Measurements from ENCODE around the gene MPZ.
"Not testable (repeated sequence)": the region's sequence is repeated elsewhere in the genome, so short reads cannot be mapped to it uniquely, and the experiment has no call there.

The MPZ gene

DNA sequence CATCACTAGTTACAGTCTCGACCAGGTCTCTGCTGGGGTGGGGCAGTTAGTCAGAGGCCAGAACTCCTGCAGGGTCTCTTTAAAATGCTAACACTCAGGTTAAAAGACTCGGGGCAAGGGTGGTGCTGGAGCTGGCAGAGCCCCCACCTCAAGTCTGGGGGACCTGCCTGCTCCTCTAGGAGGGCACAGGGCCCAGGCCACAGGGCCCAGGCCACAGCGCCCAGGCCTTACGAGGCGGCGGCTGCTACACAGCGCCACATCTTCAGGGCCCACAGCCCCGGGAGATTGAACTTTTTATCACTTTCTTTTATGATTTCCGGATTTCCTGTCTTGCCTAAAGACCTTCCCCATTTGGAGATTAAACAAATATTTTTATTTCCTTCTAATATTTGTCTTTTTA lies 10.4 kb downstream of the MPZ start:
- no peak for DNase-seq

DNA sequence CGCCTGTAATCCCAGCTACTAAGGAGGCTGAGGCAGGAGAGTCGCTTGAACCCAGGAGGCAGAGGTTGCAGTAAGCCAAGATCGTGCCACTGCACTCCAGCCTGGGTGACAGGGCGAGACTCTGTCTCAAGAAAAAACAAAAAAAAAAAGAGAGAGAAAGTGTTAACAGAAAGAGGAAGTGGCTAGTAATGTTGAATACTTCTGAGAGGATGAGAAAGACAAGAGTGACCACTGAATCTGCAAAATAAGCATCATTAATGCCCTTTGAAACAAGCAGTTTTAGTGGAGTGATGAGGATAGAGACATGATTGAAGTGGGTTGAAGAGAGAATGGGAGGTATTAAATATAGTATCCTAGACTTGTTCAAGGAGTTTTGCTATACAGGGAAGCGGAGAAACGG lies 11.7 kb downstream of the MPZ start:
- no peak for DNase-seq

DNA sequence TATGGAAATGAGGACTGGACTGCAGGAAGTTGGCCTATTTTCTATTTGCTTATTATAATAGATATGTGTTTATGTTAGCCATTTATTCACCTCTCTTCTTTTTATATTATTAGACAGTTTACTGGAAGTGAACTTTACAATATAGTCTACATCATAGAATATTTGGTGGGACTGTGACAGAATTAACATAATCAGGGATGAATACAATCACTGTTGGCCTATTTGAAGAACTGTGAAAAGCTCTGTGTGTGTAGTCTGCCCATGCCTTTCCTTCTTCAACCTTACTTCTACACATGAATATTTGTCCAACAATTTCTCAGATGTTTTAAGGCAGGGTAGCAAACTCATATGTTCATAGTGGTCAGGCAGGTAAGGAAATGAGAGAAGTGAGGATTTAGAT lies 12.4 kb downstream of the MPZ start:
- no peak for DNase-seq

DNA sequence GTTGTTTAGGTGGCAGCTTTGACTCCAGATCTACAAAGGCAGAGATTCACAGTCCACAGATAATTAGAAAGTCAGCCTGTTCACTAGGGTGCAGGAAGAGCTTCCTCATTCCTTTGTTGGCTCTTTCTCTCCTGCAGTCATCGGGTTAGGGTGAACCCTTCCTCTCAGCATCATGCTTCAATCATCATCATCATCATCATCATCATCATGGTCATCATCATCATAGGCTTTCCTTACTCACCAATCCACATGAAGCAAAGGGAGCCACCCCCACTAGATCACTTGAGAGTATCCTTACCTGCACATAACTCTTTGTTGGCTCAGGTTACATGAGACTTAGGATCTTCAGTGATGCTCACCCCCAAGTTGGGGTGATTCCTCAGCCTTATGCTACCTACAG lies 19.0 kb downstream of the MPZ start:
- DNase-seq, result no peak

DNA sequence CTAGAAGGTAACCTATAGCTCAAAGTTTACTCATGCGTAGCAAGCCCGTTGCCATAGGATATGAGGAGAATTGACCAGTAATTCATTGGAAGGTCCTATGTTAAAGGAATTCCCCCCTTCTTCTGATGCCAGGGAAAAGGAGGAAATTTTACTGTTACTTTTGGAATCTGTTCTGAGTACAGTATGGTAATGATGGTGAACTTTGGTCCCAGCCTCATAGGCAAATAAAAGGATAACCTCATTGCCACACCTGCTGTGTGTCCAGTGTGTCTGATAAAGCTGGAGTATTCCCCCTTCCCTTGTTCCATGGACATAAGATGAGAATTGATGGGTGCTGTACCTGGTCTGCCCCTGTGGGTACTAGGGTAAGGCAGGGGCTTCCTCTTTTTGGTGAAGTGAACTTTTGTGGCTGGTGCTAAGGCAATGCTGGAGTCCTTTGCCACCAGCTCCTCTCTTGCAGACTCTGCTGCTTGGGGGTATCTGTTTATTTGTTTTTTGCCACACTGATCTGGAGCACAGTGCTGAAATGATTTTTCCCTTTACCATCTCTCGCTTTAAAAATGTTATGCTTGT lies 22.2 kb downstream of the MPZ start:
- DNase-seq, result no peak

DNA sequence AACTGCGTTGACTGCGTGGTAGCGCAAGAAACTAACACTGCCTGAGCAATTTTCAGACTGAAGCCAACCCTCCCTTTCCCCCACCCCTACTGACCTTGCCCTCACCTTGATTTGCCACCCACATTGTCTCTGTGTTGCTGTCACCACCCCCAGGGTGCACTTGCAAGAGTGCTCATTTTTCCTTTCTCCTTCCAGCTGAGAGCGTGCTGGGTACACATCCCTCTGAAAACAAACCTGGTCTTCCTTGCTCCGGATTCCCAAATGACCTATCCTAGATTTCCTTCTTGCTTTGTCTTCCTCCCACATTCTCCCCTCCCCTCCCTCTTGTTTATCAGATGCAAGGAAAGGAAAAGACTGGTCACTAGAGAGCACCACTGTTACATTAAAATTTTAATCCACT lies 24.2 kb downstream of the MPZ start:
- DNase-seq, result no peak

DNA sequence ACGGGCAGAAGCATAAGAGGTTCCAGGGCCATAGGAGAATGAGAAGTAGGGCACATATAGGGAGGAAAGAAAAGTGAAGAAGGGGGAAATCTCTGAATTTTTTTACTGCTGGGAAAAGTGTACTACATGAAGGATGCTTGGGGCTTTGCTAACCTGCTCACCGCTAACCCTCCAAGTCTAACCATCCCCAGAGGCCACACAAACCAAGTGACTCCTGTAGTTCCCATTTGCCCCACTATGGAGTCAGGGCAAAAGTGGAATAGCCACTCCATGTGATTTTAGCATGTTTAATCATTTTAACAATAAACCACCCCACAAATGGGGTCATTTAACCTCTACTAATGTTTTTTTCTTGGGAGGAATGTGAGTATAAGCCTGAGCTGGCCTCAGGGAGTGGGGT lies 24.7 kb downstream of the MPZ start:
- no peak for DNase-seq

DNA sequence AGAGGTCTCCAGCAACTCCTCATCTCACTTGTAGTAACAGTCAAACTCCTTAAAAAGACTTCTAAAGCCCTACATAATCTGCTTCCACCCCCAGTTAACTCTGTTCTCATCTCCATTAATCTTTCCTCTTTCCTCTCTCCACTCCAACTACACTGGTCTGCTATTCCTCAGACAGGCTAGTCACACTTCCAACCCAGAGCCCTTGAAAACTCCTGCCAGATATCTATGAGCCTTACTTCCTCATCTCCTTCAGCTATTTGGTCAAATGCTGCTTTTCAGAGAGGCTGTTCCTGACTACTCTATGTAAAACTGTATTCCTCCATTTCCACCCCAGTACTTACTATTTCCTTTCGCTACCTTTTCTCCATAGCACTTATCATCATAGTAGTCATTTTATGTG lies 26.8 kb downstream of the MPZ start:
- DNase-seq, result no peak

DNA sequence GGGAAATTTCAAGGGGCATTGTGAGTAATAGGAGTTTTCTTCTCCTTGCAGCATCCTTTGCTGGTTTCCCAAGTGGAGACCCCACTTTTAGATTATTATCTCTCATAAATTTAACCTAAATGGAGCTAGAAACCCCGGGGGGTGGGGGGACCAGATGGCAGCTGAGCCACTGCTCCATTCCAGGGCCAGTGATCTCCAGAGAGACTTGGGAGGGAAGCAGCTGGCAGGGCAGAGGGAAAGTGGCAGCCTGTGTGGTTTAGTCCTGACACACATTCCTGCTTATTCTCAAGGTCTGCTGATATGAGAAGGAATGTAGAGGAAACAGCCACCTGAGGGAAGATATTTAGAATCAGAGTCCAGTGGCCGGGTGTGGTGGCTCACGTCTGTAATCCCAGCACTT lies 34.9 kb downstream of the MPZ start:
- no peak for DNase-seq

DNA sequence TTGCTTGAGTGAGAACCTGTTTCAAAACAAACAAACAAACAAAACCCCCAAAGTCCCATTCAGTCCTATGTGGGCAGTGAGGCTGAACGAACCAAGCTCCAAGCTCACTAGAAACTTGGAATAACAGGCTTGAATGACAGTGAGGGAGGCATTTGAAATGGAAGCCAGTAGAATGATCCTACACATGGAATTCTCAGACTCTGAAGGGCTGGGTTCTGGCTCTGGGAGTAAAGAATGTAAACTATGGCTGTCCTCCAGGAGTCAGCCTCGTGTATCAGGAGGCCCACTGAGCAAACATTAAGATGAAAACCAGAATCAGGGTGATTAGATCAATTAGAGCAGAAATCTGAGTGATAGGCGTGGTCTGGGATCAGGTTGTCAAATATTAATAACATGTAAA lies 36.4 kb downstream of the MPZ start:
- no peak for DNase-seq

DNA sequence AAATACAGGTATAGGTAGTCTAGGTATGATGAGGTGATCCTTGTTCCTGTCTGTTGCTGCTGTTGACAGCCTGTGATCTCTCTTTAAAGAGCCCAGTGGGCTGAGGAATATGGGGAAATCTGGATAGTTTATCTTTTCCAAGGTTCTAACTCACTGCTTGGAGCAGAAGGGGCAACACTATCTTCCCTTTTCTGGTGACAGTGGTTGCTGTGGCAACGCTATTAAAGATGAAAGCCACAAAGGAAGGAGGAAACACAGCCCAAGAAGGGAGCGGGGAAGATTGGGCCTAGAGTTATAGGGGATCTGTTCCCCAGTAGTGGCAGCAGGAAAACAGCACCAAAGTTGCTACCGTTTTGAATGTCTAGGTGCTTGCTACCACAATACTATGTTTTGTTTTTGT lies 42.4 kb downstream of the MPZ start:
- DNase-seq, result no peak

DNA sequence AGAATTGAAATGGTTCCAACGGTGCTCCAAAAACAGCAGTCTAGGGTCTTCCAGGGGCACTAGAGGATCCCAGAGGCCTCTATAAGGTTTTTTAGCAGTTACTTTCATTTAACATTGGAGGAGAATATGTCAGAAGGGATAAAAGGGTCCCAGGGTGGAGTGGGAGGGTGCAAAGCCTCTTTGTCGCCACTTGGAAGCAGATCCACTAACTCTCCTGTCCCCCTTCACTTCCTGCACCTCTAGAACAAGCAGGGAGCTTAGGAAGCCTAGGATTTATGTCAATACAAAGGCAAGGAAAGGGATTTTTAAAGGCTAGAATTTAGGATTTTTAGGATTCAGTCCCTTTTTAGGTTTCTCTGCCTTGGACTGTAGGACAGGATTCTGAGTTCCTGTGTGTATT lies 42.9 kb downstream of the MPZ start:
- no peak for DNase-seq

DNA sequence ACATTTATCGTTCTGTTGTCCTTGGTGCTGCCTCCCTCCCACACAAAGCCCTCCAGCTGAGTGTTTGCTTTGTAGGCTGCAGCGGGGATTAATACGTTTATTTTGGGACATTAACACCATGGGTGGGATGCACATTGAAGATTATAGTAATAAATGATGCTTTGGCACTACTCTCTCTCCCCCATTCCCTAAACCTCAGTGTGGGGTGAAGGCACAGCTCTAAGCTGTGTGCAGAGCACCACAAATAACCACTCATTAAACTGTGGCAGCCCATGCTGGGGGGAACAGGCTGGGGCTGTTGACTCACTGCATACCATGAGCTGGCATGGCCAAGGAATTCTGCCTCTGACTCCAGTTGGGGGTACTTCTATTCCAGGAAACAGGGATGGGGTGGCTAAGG lies 43.6 kb downstream of the MPZ start:
- DNase-seq, result no peak

DNA sequence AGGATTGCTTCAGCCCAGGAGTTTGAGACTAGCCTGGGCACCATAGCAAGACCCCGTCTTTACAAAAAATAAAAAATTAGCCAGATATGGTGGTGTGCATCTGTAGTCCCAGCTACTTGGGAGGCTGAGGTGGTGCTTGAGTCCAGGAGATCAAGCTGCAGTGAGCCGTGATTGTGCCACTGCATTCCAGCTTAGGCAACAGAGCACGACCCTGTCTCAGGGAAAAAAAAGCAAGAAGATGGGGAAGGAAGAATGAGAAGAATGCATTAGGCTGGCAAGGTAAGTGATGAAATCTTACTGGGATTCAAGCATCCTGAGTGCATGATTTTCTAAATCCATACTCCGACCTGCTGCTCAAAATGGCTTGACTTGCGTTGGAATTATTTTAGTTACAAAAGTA lies 44.5 kb downstream of the MPZ start:
- DNase-seq, result no peak

DNA sequence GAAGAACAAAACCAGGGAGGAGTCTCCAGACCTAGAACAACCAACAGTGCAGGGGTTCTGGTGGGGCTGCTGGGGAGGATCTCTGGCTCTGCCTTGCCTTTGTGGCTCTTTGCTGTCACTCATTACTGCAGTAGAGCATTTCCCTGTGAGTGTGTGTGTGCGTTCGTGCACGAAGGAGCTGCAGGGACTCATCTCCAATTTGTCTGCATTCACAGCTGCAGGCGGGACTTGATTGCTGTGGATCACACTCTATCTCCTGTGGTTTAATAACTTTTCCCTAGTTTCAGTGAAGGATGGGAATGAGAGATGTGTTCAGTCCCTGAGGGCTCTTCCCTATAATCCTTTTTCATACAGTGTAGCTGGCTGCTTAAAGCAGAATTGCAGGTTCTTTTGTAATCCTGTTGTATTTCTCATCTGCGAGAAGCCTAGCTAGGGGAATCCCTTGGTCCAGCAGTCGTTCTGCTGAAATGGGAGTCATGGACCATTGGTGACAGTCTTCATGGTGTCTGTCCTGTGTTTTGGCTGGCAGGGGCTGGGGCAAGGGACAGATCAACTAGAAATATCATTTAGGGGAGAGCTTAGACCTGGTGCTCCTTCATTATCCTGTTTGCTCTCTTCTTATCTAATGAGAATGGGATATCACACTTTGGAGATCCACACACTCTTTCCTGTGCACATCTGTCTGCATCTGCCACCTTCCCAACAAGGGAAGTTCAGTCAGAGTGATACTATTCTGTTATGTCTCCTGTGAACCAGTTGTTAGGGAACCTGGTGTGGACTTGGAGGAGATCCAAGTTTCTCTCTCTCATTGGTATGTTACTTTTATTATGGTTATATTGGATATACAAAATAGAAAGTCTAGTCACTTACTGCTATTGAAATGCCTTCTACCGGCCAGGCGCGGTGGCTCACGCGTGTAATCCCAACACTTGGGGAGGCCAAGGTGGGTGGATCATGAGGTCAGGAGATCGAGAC lies 48.2 kb downstream of the MPZ start:
- no peak for DNase-seq

DNA sequence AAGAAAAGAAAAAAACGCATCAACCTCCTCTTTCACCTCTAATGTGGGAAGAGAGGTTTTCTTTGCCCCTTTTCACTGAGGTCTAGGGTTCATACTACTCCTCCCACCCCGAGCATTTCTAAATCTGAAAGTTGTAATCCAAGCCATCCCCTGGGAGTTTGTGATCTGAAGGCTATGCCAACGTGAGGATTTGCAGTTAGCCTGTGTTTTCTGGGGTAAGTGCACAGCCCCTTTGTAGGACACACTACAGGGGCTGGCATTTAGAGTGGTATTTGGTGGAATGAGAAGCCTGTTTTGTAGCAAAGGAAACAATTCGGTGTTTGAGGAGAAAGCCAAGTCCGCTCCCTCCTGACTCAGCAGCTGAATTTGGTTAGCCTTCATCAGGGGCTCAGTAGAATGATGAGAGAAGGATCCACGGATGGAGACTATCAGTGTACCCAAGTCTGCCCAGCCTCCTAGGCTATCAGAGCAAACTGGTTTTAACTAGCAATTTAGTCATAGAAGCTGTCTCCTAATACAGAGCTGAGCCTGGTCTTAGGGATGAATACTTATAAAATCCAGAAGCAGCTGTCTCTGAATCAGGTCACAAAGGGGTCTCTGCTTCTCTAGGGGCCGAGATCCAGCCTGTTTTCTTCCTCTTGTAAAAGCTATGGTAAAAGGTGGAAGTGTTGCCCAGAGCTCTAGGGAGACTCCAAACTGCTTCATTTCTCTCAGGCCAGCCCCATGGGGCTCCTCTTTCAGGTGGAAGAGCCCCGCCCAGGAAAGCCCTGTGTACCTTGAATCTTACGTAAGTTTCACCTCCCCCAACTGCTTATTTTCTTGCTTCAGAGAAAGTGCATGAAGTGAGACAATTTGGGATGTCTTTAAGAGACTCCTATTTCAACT lies 49.1 kb downstream of the MPZ start:
- DNase-seq, result no peak

DNA sequence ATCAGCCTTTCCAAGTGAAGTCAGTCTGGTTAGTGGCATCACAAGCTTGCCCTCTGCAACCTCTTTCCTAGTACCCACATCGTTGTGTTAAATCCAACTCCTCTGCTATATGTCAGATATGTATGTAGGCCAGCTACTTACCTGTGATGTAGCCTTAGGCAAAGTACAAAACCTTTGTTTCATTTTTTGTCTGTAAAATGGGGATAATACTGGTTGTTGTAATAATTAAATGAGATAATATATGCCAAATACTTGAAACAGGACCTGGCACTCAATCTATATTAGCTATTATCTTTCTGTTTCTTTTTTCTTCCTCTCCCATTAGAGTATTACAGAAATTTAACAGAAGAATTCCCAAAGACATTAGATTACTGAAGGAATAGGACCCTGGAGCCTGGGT lies 50.0 kb downstream of the MPZ start:
- DNase-seq, result no peak

DNA sequence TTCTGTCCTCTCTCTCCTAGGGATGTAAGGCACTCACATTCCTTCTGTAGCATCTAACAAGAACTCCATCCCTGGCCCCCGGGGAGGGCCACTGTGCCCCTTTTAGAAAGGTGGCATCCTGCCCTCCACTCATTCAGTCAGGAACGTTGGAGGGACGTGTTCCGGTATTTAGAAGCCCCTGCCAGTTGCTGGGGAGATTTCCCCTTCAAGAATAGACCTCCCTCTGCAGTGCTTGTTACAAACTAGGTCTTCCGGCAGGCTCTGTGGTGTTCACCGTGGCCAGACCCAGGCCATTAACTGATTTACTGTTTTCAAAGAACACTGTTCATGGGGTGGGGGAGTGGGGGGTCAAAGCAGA lies 50.4 kb downstream of the MPZ start:
- DNase-seq, result no peak

DNA sequence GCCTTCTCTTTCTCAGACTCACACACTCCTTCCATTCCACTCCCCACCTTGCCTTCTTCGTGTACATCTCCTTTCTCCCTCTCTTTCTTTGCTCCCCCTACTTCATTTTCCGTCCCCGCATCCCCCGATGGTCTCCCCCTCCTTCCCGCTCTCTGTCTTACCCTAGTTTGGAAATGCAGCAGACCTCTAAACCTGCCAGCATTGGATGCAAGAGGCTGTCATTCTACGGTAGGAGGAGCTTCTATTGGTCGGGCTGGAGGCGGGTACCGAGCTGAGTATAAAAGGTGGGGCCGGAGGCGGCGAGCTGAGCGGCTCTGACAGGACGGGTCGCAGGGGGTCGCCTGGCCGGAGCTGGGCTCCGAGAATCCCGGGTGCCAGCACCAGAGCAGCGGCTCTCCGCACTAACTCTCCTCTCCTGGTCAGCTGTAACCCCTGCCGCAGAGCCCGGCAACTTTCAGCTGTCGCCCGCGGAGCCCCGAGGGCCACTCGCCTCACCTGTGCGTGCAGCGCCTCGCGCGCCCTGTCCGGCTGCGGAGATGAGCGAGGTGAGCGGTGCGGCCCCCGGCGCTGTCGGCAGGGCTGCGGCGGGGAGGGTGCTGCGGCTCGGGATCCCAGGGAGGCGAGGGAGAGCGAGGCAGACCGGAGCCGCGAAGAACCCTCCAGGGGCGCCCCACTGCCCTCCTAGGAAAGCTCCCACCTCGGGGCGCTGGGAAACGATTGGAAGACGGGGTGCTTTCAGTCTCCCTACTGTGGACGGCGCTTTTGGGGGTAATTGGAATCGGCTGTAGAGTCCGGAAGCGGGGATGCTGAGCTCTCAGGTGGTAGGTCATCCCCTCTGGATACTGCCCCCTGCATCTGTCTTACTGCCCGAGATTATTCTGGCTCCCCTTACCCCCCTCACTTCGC lies 51.1 kb downstream of the MPZ start, which contains the start of gene PCP4L1:
Gene PCP4L1, plus strand, starts transcription at position 307 of the 906 bp plus-strand sequence. Its CDS starts 230 bp downstream, at position 537.
- DNase-seq, result peak; percentile 12

DNA sequence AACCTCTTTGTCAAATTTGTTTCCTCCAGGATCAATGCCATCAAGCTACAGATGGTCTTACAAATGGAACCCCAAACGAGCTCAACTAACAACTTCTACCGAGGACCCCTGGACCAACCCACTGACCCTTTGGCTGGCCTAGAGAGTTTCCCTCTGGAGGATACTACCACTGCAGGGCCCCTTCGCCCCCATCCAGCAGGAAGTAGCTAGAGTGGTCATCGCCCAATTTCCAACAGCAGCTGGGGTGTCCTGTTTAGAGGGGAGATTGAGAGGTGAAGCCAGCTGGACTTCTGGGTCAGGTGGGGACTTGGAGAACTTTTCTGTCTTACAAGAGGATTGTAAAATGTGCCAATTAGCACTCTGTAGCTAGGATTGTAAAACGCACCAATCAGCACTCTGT lies 52.7 kb downstream of the MPZ start:
- not testable (repeated sequence) for DNase-seq

DNA sequence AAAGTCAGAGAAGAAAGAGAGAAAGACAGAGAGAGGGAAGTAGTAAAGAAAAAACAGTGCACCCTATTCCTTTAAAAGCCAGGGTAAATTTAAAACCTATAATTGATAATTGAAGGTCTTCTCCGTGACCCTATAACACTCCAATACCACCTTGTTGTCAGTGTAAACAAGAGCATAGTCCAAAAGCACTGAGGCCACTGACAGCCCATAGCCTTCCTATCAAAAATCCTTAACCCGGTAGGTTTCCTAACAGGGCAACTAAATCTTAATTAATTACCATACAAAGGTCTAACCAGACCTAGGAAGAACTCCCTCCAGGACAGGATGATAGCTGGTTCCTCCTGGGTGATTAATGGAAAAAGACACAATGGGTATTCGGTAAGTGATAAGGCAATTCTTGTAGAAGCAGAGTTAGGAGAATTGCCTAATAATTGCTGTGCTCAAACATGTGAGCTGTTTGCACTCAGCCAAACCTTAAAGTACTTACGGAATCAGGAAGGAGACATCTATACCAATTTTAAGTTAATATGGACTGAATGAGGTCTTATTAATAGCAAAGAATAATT lies 53.7 kb downstream of the MPZ start:
- DNase-seq, result not testable (repeated sequence)

DNA sequence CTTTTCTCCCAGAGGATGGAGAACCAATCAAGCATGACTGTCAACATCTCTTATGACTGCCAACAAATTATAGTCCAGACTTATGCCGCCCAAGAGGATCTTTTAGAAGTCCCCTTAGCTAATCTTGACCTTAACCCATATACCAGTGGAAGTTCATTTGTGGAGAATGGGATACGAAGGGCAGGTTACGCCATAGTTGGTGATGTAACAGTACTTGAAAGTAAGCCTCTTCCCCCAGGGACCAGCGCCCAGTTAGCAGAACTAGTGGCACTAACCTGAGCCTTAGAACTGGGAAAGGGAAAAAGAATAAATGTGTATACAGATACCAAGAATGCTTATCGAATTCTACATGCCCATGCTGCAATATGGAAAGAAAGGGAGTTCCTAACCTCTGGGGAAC lies 54.5 kb downstream of the MPZ start:
- not testable (repeated sequence) for DNase-seq

All from NCI-H446 treated with DMSO at 0.1 percent for 48 hours (cell line).